Type B pancreatic cell (in vitro differentiated cells): Measurements from ENCODE around the gene AP2A2. TPM values are rescaled to one million over a fixed set of nuclear protein-coding genes. Genes with fewer than 3 reads are reported as not detected.
A peak's percentile ranks its signal among the peaks of the same experiment; 100 is the strongest.

Source experiments
- DNase-seq: peaks from one replicate; pipeline ENCODE4 v3.0.0; 2021; ENCODE audit warnings: mixed read lengths; ENCODE audit not compliant: unreplicated experiment; ENCODE audit errors: extremely low spot score
- H3K27ac Mint-ChIP-seq: 2 replicates; pipeline ENCODE4 v1.8.0; 2021; ENCODE audit warnings: mild to moderate bottlenecking, mixed read lengths
- H3K27me3 Mint-ChIP-seq: 2 replicates; pipeline ENCODE4 v1.8.0; 2021; ENCODE audit warnings: mixed read lengths
- H3K36me3 Mint-ChIP-seq: 2 replicates; pipeline ENCODE4 v1.8.0; 2021; ENCODE audit warnings: mixed read lengths
- H3K4me1 Mint-ChIP-seq: one replicate; pipeline ENCODE4 v1.8.0; 2021; ENCODE audit warnings: mixed read lengths; ENCODE audit not compliant: unreplicated experiment
- H3K4me3 Mint-ChIP-seq: 2 replicates; pipeline ENCODE4 v1.8.0; 2021; ENCODE audit warnings: mild to moderate bottlenecking, mixed read lengths
- H3K9me3 Mint-ChIP-seq: 2 replicates; pipeline ENCODE4 v1.8.0; 2021; ENCODE audit warnings: mixed read lengths
- total RNA-seq: library from RNA; stranded (reverse); gene quantifications from 2 replicates; pipeline ENCODE4 v1.2.1, GENCODE V29; 2021; ENCODE audit warnings: low replicate concordance
- TF ChIP-seq, protein P1 (sequence below): fragments of 200-600 bp; sonication (generic); conservative IDR thresholded peaks from 2 replicates; pipeline ENCODE4 v1.5.0; 2021; ENCODE audit warnings: antibody characterized with exemption, mild to moderate bottlenecking

Gene AP2A2
- total RNA-seq, 1 donor from 2014 or later, result 109 TPM

DNA sequence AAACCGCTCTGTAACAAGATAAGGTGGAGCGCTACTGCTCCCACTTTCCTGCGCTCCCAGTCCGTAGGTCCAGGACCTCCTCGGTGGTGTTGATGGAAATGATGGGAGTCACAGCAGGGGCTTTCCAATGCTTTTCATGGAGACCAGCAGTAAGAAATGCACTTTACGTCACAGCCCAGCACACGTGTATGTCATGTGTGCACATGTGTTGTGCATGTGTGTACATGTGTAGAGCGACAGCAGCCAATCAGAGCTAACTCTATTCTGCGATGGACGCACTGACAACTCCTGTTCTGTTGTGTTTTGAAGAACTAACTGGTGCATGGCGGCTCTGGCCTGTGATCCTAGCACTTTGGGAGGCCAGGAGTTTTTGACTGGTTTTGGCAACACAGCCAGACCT lies 16.3 kb upstream of the AP2A2 start:
- no peak for DNase-seq
- TF ChIP-seq, protein P1, sequence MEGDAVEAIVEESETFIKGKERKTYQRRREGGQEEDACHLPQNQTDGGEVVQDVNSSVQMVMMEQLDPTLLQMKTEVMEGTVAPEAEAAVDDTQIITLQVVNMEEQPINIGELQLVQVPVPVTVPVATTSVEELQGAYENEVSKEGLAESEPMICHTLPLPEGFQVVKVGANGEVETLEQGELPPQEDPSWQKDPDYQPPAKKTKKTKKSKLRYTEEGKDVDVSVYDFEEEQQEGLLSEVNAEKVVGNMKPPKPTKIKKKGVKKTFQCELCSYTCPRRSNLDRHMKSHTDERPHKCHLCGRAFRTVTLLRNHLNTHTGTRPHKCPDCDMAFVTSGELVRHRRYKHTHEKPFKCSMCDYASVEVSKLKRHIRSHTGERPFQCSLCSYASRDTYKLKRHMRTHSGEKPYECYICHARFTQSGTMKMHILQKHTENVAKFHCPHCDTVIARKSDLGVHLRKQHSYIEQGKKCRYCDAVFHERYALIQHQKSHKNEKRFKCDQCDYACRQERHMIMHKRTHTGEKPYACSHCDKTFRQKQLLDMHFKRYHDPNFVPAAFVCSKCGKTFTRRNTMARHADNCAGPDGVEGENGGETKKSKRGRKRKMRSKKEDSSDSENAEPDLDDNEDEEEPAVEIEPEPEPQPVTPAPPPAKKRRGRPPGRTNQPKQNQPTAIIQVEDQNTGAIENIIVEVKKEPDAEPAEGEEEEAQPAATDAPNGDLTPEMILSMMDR, result no peak
- no peaks in the 10 kb centered on the region for H3K27me3 Mint-ChIP-seq
- H3K27ac Mint-ChIP-seq, result no peak overlapping the region
- no peaks in the 10 kb centered on the region for H3K36me3 Mint-ChIP-seq
- peaks cover 11% of the 10 kb centered on the region for H3K4me1 Mint-ChIP-seq
- no peaks in the 10 kb centered on the region for H3K9me3 Mint-ChIP-seq
- peak overlapping the region; percentile 91 for H3K4me3 Mint-ChIP-seq

DNA sequence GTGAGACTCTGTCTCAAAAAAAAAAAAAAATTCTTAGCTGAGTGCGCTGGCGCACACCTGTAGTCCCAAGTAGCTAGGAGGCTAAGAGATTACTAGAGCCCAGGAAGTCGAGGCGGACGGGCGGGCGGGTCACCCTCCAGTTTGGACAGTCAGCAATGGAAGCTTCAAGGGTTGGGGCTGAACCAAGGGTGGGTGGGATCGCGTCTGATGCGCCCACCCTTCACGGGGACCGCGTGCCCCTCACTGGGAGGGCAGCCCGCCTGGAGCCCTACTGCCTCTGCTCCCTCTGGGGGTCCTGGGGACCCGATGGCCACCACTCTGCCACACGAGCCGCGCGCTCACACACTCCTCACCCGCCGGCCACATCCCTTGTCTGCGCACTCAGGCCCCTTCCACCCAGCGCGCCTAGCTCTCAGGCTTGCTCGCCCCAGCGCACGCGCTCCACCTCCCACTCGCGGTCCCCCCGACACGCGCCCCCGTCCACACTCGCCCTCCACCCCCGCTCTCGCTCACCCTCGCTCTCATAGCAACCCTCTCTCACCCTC lies 15.6 kb upstream of the AP2A2 start:
- no peaks in the 10 kb centered on the region for H3K36me3 Mint-ChIP-seq
- H3K27me3 Mint-ChIP-seq, result no peaks in the 10 kb centered on the region
- peaks cover 11% of the 10 kb centered on the region for H3K4me1 Mint-ChIP-seq
- DNase-seq, result no peak
- no peak overlapping the region for H3K27ac Mint-ChIP-seq
- peak overlapping the region; percentile 91 for H3K4me3 Mint-ChIP-seq
- no peaks in the 10 kb centered on the region for H3K9me3 Mint-ChIP-seq
- TF ChIP-seq, protein P1, result no peak

DNA sequence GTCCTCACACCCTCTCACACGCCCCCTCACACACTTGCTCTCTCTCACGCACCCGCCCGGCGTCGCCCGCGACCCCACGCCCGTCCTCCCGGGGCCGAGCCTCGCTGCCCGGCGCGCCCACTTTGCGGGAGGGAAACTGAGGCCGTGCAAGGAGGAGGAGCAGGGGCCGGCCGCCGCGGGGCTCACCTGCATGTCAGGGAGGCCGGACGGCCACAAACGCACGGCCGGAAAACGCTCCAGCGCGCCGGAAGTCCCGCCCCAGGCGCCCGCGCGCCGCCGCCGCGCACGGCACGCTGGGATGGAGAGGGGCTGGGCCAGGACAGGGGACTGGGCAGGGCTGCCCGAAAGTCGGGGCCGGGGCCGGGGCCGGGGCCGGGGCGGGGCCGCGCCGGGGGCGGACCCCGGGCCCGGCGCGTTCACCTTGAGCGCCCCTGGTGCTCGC lies 15.1 kb upstream of the AP2A2 start, which contains the start of gene CHID1:
TSS of gene CHID1 (minus strand) at position 222 of the 442 bp plus-strand sequence. CDS start 5,994 bp downstream, outside the sequence.
- Mint-ChIP-seq H3K4me1 (peaks cover 11% of the 10 kb centered on the region), H3K27ac (peak within 1 kb of the TSS; percentile 89), H3K27me3 (no peaks in the 10 kb centered on the region), H3K9me3 (no peaks in the 10 kb centered on the region), H3K4me3 (peak within 1 kb of the TSS; percentile 93), H3K36me3 (no peaks in the 10 kb centered on the region)
- TF ChIP-seq, protein P1, result no peak
- DNase-seq, result peak; percentile 92

DNA sequence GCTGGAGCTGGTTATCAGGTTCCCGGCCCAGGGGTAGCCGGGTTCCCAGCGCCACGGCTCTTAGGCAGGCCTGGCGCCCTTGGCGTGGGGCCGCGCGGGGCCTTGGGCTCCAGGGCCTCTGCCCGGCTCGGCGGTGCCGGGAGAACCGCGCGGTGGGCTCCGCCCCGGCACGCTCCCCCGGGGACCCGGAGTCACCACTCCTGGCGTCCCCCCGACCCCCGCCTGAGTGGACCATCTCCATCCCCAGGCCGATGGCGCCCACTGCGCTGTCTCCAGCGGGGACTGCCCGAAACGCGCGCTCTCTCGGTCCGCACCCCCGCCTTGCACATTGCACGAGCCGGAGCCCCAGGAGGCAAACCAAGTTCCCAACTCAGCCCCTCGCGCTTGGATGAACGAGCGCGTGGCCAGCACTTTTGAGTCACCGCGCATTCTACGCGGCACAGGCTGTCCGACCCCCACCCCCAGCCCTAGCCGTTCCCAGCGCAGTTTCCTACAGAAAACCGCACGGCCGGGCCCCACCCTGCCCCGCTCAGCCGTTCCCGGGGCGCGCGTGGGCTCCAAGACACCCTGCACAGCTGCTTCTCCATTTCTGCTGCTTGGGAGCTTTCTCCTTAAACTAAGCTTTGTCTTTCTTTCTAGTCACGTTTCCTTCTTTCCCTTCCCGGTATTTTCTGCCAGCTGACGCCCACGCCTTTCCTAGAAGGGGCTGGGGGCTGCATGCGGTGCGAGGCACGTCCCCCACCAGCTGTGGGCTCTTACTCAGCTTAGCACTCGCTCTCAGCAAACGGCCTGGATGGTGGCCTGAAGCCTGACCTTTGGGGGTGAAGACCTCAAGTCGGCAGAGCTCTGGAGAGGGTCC lies 14.4 kb upstream of the AP2A2 start:
- Mint-ChIP-seq H3K36me3 (no peaks in the 10 kb centered on the region), H3K4me3 (peak overlapping the region; percentile 93), H3K27ac (peak overlapping the region; percentile 89), H3K4me1 (peaks cover 11% of the 10 kb centered on the region), H3K27me3 (no peaks in the 10 kb centered on the region), H3K9me3 (no peaks in the 10 kb centered on the region)
- TF ChIP-seq, protein P1, result peak; percentile 35
- no peak for DNase-seq

DNA sequence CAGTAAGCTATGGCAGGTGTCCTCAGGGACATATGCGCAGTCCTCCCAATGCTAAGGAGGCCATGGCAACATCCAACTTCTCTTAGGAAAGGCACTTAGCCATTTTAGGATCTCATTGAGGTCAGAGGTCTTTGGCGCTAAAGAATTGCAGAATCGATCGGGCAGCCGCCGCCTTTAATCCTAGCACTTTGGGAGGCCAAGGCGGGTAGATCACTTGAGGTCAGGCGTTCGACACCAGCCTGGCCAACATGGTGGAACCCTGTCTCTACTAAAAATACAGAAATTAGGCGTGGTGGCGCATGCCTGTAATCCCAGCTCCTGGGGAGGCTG lies 13.8 kb upstream of the AP2A2 start:
- TF ChIP-seq, protein P1, result no peak
- H3K27me3 Mint-ChIP-seq, result no peaks in the 10 kb centered on the region
- DNase-seq, result no peak
- peak overlapping the region; percentile 93 for H3K4me3 Mint-ChIP-seq
- no peaks in the 10 kb centered on the region for H3K9me3 Mint-ChIP-seq
- H3K36me3 Mint-ChIP-seq, result no peaks in the 10 kb centered on the region
- H3K27ac Mint-ChIP-seq, result peak overlapping the region; percentile 89
- peaks cover 11% of the 10 kb centered on the region for H3K4me1 Mint-ChIP-seq
